Skeletal muscle cell (primary cell): ENCODE data around the gene NOL11.
"Not testable (repeated sequence)": the region's sequence is repeated elsewhere in the genome, so short reads cannot be mapped to it uniquely, and the experiment has no call there.

Experiments
- DNase-seq: peaks from one replicate; pipeline ENCODE4 v3.0.0-alpha.2; 2010; ENCODE audit warnings: low read depth
- H3K4me3 ChIP-seq: 2 replicates; pipeline ENCODE4 v1.5.1; 2011; ENCODE audit warnings: low read depth, mild to moderate bottlenecking, control low read depth, low read length, moderate library complexity

The NOL11 gene

GRCh38 chr17:67751101-67752074 is 33.7 kb downstream of the NOL11 start:
- no peak for DNase-seq
- no peak overlapping the region for H3K4me3 ChIP-seq

GRCh38 chr17:67752160-67752559 is 34.4 kb downstream of the NOL11 start:
- DNase-seq, H3K4me3 ChIP-seq: not testable (repeated sequence)

GRCh38 chr17:67753026-67753425 is 35.3 kb downstream of the NOL11 start:
- no peak for DNase-seq
- H3K4me3 ChIP-seq = no peak overlapping the region

GRCh38 chr17:67754001-67754400 is 36.3 kb downstream of the NOL11 start:
- no peak for DNase-seq

GRCh38 chr17:67754686-67755085 is 37.0 kb downstream of the NOL11 start:
- not testable (repeated sequence) for DNase-seq, H3K4me3 ChIP-seq

More at GRCh38 chr17:67754001-67754400, 36.3 kb downstream of the NOL11 start:
- no peak overlapping the region for H3K4me3 ChIP-seq

- H3K4me3 ChIP-seq, DNase-seq: not testable (repeated sequence)
These were observed 39.0 kb downstream of the NOL11 start for GRCh38 chr17:67756766-67757165.

GRCh38 chr17:67759355-67760171 is 41.8 kb downstream of the NOL11 start:
- peak; percentile 28 for DNase-seq
- H3K4me3 ChIP-seq = no peak overlapping the region

GRCh38 chr17:67765623-67766022 is 47.9 kb downstream of the NOL11 start:
- DNase-seq = no peak
- no peak overlapping the region for H3K4me3 ChIP-seq

GRCh38 chr17:67769231-67769630 is 51.5 kb downstream of the NOL11 start:
- no peak for DNase-seq
- H3K4me3 ChIP-seq = no peak overlapping the region

GRCh38 chr17:67770539-67770938 is 52.8 kb downstream of the NOL11 start:
- DNase-seq = no peak
- no peak overlapping the region for H3K4me3 ChIP-seq

GRCh38 chr17:67772679-67773078 is 54.9 kb downstream of the NOL11 start:
- H3K4me3 ChIP-seq = no peak overlapping the region
- DNase-seq = no peak

GRCh38 chr17:67773246-67773645 is 55.5 kb downstream of the NOL11 start:
- DNase-seq = peak; percentile 15
- no peak overlapping the region for H3K4me3 ChIP-seq

GRCh38 chr17:67779098-67779672 is 61.4 kb downstream of the NOL11 start:
- peak; percentile 76 for DNase-seq

GRCh38 chr17:67784364-67785121 is 66.8 kb downstream of the NOL11 start:
- DNase-seq = no peak
- no peak overlapping the region for H3K4me3 ChIP-seq

More at GRCh38 chr17:67779098-67779672, 61.4 kb downstream of the NOL11 start:
- no peak overlapping the region for H3K4me3 ChIP-seq

- H3K4me3 ChIP-seq = no peak overlapping the region
- no peak for DNase-seq
These were observed 67.4 kb downstream of the NOL11 start for GRCh38 chr17:67785122-67785477.

GRCh38 chr17:67785504-67785903 is 67.8 kb downstream of the NOL11 start:
- DNase-seq = no peak
- no peak overlapping the region for H3K4me3 ChIP-seq
